ENCODE data around the gene PLA2G2C. TPM values are rescaled to one million over a fixed set of nuclear protein-coding genes. Genes with fewer than 3 reads are reported as not detected.

Gene PLA2G2C
- total and polyA plus RNA-seq, 2 experiments from 2014 or later = not detected

GRCh38 chr1:20142001-20142710, 44.2 kb downstream of the PLA2G2C start:
- DNase-seq (ENCODE audit: low spot score) (no peak), ATAC-seq (peak; percentile 50)
- Histone ChIP-seq H3K4me3 (no peak overlapping the region), H2AFZ (peak overlapping the region; percentile 43; the same call in 1 of the 2 replicates), H3K27ac (ENCODE audit: low read depth) (no peak overlapping the region), H3K79me2 (replicated peaks; ENCODE audit: insufficient read depth) (no peaks in the 10 kb centered on the region), H3K4me2 (no peak overlapping the region), H3F3A (replicated peaks; ENCODE audit: low read depth) (no peaks in the 10 kb centered on the region), H4K20me1 (replicated peaks; ENCODE audit: insufficient read depth) (no peaks in the 10 kb centered on the region), H3K9me2 (ENCODE audit: insufficient read depth) (no peaks in the 10 kb centered on the region), H3K4me1 (ENCODE audit: insufficient read depth) (no peaks in the 10 kb centered on the region), H3K27me3 (ENCODE audit: insufficient read depth) (no peaks in the 10 kb centered on the region), H3K36me3 (ENCODE audit: insufficient read depth) (no peaks in the 10 kb centered on the region)
- Mint-ChIP-seq H3K27me3 (ENCODE audit: insufficient read depth, low read depth, poor library complexity) (peaks cover 3% of the 10 kb centered on the region), H3K36me3 (ENCODE audit: low read depth) (peaks cover 4% of the 10 kb centered on the region; the same call in 1 of the 3 replicates), H3K4me1 (no peaks in the 10 kb centered on the region), H3K4me3 (no peak overlapping the region), H3K9me3 (peaks cover 7% of the 10 kb centered on the region; the same call in 2 of the 3 replicates), H3K27ac (no peak overlapping the region)
- TF ChIP-seq, protein P1, sequence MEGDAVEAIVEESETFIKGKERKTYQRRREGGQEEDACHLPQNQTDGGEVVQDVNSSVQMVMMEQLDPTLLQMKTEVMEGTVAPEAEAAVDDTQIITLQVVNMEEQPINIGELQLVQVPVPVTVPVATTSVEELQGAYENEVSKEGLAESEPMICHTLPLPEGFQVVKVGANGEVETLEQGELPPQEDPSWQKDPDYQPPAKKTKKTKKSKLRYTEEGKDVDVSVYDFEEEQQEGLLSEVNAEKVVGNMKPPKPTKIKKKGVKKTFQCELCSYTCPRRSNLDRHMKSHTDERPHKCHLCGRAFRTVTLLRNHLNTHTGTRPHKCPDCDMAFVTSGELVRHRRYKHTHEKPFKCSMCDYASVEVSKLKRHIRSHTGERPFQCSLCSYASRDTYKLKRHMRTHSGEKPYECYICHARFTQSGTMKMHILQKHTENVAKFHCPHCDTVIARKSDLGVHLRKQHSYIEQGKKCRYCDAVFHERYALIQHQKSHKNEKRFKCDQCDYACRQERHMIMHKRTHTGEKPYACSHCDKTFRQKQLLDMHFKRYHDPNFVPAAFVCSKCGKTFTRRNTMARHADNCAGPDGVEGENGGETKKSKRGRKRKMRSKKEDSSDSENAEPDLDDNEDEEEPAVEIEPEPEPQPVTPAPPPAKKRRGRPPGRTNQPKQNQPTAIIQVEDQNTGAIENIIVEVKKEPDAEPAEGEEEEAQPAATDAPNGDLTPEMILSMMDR (conservative IDR thresholded peaks at IDR 0.05; ENCODE audit: low read depth in 2 of 2) = no peak
- TF ChIP-seq ZNF331 (CRISPR knock-in tag; IDR thresholded peaks at IDR 0.05; ENCODE audit: low read depth) = no peak
- TF ChIP-seq EZH2 (IDR thresholded peaks at IDR 0.05; ENCODE audit: low read depth, unreplicated experiment) = no peak
- no peak for TF ChIP-seq NANOG (IDR thresholded peaks at IDR 0.05; ENCODE audit: borderline replicate concordance)
- no peak for TF ChIP-seq EZH2phosphoT487 (IDR thresholded peaks at IDR 0.05; ENCODE audit: unreplicated experiment)
- no peak for TF ChIP-seq STAT1 (IDR thresholded peaks at IDR 0.05; ENCODE audit: unreplicated experiment)
- TF ChIP-seq JUNB (IDR thresholded peaks at IDR 0.05; ENCODE audit: unreplicated experiment) = no peak
- no peak for TF ChIP-seq REST (IDR thresholded peaks at IDR 0.05; ENCODE audit: unreplicated experiment)

DNA sequence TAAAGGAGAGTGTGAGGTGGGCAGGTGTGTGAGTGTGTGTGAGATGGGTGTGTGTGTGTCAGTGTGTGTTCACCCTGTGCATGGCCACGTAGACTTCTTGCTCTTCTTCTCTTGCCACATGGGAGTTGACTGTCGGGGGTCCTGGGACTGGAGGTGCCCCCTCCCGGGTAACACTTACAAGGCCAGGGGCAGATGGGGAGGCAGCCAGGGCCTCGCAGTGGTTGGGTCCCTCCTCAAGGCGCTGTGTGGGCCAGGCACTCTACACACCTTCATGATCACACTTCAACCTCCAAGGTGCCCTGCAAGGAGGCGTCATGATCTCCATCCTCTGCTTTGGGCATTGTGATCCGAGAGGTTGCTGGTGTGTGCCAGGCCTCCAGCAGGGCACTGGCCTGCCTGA, 44.9 kb downstream of the PLA2G2C start:
- Histone ChIP-seq H2AFZ (no peak overlapping the region), H4K20me1 (replicated peaks; ENCODE audit: insufficient read depth) (no peaks in the 10 kb centered on the region), H3K4me1 (ENCODE audit: insufficient read depth) (no peaks in the 10 kb centered on the region), H3K4me3 (no peak overlapping the region), H3K27ac (ENCODE audit: low read depth) (no peak overlapping the region), H3K4me2 (no peak overlapping the region), H3K27me3 (ENCODE audit: insufficient read depth) (no peaks in the 10 kb centered on the region), H3F3A (replicated peaks; ENCODE audit: low read depth) (no peaks in the 10 kb centered on the region), H3K36me3 (ENCODE audit: insufficient read depth) (no peaks in the 10 kb centered on the region), H3K79me2 (replicated peaks; ENCODE audit: insufficient read depth) (no peaks in the 10 kb centered on the region), H3K9me2 (ENCODE audit: insufficient read depth) (no peaks in the 10 kb centered on the region)
- Mint-ChIP-seq H3K4me3 (no peak overlapping the region), H3K27ac (no peak overlapping the region), H3K9me3 (peaks cover 7% of the 10 kb centered on the region; the same call in 2 of the 3 replicates), H3K4me1 (no peaks in the 10 kb centered on the region), H3K36me3 (ENCODE audit: low read depth) (peaks cover 4% of the 10 kb centered on the region; the same call in 1 of the 3 replicates), H3K27me3 (ENCODE audit: insufficient read depth, low read depth, poor library complexity) (peaks cover 3% of the 10 kb centered on the region)
- no peak for TF ChIP-seq ZNF462 (CRISPR knock-in tag; IDR thresholded peaks at IDR 0.05)
- no peak for TF ChIP-seq EZH2 (IDR thresholded peaks at IDR 0.05; ENCODE audit: low read depth, unreplicated experiment)
- DNase-seq (ENCODE audit: low spot score) (no peak), ATAC-seq (no peak)
